Activated CD4-positive, alpha-beta T cell treated with anti-CD3 and anti-CD28 coated beads, Interleukin-2, amount 50 U/mL, for 24 hours (primary cell): ENCODE results near the gene ALOXE3.
"Not testable (repeated sequence)": the region's sequence is repeated elsewhere in the genome, so short reads cannot be mapped to it uniquely, and the experiment has no call there.

Experiments
- DNase-seq, 2 donors: peaks; one replicate each; pipeline ENCODE4 v3.0.0-alpha.2; 2020; ENCODE audit warnings: low read depth in 1 of 2, low spot score in 1 of 2

The ALOXE3 gene

DNA sequence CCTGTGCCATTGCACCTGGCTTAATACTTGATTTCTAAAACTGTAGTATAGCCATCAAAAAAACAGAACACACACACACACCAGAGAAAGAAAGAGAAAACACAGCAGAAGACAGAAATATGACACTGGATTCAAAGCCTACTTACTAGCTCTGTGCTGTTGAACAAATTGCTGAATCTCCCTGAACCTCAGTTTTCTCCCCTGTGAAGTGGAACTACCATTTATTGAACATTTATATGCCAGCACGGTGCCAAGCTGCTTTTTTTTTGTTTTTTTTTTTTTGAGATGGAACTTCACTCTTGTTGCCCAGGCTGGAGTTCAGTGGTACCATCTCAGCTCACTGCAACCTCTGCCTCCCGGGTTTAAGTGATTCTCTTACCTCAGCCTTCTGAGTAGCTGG is 17.6 kb downstream of the ALOXE3 start:
- no peak for DNase-seq

DNA sequence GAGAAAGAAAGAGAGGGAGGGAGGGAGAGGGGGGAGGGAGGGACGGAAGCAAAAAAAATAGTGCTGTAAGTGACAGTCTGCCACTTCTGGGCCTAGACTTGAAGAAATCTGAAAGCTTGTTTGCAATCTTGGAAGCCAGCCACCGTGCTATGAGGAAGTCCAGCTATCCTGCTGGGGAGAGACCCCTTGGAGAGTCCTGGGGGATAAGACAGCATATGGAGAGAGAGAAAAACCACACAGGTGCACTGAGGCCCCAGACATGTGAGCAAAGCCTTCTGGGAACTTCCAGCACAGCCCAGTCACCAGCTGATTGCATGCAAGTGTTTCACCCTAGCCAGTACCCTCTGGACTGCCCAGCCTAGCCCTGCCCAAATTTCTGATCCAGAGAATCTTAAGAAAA is 18.2 kb downstream of the ALOXE3 start:
- no peak for DNase-seq

DNA sequence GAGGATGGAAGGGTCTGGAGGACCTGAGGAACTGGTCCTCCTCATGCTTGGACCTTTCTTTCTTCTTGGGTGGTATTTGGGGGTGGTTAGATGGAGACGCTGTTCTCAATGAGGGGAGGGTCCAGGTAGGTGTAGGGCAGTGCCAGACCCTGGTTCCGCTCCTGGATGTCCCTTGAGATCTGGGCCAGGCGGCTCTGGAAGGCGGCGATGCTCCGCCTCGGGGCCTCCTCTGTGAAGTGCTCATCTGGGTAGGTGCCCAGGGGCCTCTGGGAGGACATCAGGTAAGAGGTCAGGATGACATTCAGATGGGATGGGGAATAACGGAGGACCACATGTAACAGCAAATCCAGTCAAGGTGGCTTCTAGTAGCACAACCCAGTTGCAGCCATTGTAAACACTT is 21.8 kb downstream of the ALOXE3 start:
- no peak for DNase-seq

DNA sequence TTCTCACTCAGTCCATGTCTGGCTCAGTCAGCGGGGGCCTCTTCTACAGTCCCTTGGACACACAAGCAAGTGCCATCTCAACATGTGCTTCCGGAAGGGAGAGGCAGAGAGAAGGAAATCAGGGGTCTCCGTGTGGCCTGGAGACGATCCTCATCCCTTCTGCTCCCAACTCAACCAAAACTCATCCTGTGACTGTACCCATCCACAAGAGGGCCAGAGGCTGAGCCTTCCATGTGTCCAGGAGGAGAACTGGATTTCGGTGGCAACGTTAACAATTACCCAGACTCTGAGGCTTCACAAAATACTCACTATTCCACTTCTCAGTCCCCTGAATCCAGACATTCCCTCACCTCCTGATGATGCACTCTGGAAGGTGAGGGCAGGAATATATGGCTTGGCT is 23.0 kb downstream of the ALOXE3 start:
- no peak for DNase-seq

DNA sequence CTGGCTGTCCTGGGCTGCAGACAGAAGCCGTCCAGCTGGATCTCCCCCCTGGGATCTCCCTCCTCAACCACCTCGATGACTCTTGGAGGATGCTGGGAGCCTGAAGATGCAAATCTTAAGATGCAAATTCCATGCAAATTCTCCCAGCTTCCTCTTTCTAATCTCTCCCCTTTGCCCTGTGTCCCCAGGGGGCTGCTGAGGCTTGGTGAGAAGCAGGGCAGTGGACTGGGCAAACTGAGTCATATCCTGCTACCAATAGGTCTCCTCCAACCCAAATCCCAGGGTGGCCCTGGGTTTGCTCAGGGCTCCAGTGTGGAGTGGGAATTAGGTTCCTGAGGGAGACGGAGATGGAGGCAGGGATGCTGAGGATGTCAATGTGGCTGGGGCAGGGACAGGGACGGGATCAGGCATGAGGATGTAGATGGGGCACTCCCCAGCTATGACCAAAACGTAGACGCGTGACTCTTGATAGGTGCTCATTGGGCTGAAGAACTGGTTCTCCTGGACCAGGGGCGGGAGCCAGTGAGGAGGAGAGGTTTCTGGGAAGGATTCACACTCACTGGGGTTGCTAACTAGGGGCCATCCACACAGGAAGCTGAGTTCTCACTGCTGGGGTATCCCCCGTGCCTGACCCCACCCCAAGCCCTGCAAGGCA is 27.2 kb downstream of the ALOXE3 start:
- DNase-seq = no peak

DNA sequence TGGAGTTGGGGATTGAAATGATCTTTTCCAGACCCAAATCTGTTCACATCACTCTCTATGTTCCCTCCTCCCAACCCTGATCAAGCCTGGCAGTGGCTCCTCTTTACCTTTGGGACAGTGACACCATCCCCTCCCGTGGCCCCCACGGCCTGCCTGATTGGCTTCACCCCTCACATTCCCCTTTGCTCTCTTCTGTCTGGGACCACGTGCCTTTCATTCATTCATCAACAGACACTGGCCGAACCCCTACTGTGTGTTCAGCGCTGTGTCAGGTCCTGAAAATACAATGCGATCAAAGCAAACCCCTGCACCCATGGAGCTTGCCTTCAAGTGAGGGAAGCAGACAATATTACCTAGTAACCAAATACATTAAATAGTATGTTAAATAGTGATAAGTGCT is 28.6 kb downstream of the ALOXE3 start:
- no peak for DNase-seq

DNA sequence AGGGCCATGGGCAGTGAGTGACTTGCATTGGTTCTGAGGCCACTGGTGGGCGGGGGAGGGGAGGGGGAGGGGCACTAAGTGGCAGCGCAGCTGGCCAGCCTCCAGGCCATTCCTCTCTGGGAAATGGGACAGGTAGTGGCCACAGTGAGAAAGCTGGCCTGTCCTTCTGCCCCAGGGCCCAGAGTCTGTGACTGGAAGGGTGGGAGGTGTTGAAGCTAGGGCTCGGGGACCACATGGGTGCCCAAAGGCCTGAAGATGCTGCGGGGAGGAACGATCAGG is 30.4 kb downstream of the ALOXE3 start:
- DNase-seq = no peak

DNA sequence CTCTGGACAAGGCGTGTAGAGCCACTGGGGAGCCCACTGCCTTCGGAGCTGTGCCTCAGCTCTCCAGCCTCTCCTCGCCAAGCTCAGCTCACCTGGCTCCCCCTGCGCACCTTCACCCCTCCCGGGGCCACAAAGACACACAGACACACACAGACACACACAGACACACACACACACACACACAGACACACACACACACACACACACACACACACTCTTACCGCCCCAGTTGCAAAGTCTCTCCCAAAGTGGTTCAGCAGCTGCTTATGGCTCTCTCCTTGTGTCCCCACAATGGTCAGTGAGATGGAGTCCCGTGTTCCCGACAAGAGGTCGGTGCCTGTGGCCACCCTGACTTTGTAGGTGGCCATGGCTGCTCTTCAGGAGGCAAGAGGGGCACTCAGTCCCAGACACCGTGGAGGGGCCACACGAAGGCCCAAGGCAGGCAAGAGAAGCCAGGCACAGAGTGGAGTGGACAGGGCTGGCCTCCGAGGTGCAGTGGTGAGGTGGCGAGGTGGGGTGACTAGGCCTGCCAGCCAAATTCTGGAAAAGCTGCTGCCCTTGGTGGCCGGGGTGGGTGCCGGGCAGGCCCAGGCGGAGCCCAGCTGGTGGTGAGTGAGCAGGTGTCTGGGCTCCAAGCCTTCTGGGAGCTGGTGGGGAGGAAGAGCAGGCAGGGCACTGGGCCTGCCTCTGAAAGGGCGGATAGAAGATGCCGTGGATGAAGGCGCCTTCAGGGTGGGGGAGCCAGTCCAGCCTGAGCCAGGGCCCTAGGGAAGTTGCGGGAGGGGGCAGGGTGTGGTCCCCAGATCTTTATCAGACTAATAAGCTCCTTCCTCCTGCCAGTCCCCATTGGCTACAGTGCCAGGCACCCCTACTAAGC is 31.0 kb downstream of the ALOXE3 start, which contains the start of gene ALOX12B:
Gene ALOX12B, minus strand, starts transcription at position 642 of the 877 bp plus-strand sequence. Its CDS starts 274 bp downstream, at position 368.
- DNase-seq = no peak

DNA sequence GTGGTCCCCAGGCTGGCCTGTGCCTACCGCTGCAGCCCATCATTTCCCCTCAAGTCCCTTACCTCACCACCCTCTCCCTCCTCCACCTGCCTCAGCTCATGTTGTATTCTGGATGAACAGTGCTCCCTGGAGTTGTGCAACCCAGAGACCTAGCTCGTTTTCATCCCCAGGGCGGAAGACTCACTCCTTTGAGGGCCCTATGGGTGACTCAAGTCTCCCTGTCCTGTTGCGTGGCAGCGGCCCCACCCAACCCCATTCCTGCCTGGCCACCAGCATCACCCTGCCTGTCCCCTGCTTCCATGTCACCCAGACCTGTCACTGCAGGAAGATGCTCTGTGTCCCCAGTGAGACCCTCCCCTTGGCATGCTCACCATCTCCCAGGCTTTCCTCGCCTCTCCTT is 34.1 kb downstream of the ALOXE3 start:
- no peak for DNase-seq

DNA sequence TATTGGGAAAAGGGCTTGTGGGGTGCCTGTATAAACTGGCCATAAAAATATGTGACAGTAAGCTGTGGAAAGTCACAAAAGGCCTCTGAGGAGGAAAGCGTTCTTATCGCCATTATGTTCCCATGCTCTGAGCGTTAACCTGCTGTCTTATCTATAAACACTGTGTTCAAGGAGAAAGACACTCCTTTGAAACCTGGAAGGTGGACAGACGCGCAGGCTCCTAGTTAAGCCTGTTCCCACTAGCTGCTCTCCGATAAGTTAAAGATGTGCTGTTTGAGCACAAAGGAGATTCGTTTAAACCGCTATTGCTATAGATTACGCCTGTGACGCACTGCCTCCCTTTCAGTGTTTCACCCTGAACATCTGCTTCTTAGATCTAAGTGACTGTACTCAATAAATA is 36.0 kb downstream of the ALOXE3 start:
- no peak for DNase-seq

DNA sequence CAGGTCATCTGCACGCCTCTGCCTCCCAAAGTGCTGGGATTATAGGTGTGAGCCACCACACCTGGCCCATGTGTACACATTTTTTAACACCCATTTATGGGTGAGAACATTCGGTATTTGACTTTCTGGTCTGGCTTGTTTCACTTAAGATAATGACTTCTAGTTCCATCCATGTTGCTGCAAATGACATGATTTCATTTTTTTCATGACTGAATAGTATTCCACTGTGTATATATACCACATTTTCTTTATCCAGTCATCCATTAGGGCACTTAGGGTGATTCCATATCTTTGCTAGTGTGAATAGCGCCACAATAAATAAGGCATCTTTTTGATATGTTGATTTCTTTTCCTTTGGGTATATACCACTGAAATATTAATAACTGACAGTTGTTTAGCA is 36.4 kb downstream of the ALOXE3 start:
- DNase-seq = no peak

DNA sequence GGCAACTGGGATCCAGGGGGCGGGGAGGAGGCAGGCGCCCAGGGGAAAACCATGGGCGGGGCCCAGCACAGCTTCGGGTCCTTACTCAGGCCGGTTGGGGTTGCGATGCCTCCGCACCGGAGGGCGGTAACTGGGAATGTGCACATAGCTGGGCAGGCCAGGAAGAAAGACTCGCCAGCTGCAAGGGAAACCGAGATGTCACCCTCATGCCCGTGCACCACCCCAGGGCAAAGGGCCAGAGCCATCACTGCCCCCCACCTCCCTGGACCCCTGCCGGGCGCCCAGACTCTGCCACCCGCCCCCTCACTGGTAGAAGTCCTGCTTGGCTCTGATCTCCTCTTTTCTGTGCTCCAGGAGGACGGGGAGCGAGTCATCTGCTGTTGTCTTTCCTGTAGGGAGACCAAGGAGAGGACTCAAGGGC is 37.5 kb downstream of the ALOXE3 start:
- DNase-seq = no peak

DNA sequence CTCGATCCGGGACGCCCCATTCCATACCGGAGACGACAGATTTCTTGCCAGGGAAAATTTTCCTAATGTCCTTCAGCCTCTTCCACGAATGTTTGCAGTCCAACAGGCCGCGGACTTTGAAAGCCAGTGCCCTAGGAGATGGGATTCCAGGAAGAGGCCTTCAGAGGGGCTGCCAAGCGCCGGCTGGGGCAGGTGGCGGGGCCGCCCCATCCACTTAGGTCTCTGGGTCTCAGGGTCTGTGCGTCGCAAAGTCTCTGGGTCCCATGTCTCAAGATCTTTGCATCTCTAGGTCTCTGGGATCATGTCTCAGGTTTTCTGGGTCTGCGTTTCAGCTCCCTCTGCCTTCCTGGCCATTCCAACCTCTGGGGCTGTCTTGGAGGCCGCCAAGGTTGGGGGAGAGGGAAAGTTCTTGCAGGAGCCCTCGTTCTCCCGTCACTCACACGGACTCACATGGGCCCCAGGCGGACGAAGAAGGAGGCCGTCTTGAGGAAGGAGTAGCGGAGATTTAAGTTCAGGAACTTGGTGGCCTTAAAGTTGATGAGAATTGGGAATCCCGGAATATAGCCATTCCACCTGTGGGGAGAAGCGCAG is 38.0 kb downstream of the ALOXE3 start:
- no peak for DNase-seq

DNA sequence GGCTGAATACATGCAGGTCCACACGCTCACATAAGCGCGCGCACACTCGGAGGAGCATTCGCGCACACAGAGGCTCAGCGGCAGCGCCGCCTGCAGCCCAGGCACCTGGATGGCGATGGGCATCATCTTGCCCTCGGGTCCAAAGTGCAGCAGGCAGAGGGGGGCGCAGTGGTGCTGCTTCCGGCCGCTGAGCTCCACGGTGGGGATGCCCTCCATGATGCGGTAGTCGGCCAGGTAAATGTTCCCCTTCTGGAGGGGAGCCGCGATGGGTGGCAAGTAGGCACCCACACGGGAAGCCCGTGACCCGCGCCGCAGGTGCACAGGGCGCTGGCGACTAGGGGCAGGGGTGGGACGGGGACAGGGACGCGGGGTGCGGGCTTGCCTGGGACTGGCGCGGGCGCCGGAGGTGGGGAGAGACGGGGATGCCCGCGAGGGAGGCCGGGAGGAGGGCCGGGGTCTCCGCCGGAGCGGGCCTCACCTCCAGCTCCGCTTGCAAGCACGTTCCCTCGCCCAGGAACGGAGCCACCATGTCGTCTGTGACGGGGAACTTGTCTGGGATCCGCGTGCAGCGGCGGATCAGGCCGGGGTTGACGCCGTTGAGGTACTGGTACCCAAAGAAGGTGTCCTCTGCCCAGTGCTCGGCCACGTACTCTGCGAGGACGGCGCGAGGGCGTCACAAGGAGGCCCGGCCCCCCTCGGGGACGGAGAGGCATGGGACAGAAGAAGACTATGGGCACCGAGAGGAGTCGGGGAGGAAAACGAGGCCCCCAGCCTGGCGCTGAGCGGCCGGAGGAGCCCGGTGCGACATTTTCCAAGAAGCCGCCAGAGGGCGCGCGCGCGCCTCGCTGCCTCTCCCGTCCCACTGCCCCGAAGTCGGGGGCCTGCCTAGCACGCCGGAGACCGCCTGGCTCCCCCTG is 38.8 kb downstream of the ALOXE3 start:
- peak; percentile 72 to 73 for DNase-seq

DNA sequence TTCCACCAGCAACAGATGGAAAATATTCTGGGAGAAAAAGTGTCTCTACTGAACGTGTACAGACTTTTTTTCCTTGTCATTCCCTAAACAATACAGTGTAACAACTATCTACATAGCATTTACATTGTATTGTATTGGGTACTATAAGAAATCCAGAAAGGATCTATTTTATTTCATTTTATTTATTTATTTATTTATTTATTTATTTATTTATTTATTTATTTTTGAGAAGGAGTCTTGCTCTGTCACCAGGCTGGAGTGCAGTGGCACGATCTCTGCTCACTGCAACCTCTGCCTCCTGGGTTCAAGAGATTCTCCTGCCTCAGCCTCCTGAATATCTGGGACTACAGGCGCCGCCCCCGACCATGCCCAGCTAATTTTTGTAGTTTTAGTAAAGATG is 40.4 kb downstream of the ALOXE3 start:
- not testable (repeated sequence) for DNase-seq

DNA sequence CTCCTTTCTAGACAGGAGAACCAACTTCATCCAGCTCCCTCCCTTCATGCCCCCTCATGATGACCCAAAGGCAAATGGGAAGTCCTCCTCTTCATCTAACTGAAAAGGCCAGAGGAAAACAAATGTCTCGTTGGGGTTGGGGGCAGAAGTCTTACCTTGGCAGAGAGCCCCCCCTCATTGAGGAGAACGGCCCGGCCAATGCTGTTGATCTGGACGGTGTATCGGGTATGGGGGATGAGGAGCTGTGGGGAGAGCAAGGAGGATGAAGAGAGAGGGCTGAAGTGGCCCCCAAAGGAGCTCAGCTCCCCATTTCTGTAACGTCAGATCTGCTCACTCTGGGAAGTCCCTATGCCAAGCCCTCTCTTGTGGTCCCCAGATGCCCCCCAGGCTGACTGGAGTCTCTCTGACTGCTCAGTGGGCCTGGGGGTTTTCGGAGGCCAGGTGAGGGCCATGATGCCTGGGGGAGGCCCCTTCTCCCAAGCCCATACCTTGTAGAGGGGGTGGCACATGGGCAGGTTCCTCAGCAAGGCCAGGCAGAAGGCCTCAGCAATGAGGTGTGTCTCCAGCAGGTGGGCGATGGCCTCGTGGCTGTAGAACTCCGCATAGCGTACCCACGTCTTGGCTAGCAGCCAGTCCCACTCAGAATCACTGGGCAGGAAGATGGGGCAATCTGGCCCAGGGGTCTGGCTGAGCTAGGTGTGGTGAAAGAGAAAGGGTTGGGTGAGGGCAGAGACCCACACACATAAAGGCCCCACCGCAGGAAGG is 41.6 kb downstream of the ALOXE3 start:
- no peak for DNase-seq

DNA sequence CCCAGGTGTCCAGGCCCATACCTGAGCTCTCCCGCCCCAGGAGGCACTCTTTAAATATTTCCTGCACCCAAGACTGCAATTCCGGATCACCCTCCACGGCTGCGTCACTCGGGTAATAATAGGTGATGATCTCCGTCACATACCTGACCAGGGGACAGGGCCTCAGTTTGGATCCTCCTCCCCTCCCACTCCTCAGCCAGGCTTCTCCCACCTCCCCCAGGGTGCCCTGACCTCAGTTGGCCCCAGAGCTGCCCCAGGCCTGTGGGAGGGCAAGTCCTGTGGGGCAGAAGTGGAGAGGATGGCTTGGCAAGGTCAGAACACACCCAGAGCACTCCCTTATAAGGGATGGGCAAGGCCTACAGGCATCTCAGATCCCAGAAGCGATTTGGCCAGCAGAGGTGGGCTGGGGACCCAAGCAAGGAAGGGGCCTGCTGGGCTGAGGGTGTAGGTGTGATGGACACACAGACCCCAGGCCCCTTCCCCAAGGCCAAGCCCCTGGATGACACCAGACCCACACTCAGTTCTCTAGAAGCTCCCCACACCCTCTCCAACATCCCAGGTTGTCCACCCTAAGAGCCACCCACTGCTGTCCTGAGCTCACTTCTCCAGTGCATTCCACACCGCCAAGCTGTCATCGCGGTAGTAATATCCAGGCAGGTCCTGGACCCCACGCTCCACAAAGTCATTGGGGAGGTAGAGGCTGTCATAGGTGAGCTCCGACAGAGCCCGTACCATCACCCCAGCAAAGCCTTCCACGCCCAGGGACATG is 42.6 kb downstream of the ALOXE3 start:
- DNase-seq = no peak

DNA sequence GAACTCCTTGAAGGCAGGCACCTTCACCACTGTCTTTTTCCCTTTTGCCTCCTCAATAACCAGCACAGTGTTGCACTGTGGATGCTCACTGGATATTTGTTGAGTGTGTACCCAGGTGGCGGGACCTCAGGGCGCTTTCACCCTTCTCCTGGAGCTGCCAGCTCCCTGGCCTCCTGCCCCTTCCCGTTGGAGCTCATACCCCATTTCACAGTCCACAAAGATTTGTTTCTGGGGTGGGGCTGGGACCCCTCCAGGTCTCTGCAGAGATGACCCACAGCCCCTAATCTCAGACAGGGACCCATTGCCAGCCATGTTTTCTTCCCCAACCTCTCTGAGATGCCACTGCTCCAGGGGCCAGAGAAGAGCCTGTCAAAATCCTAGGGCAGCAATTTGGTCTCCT is 43.2 kb downstream of the ALOXE3 start:
- no peak for DNase-seq

DNA sequence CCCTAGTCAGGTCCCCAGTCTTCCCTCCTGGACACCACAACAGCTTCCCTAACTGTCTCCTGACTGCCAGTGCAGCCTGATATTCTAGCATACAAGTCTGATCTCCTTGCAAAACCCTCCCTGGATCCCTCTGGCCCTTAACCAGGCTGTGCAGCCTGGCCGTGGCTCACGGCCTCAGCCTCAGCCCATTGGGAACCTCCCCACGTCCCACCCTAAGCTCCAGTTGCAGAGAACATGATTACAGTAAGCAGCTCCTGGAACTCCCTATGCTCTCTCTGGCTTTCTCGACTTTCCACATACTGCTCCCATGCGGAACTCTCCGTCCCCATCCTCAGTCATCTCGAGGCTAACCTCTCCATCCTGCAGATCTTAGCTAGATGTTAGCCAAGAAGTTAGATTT is 43.8 kb downstream of the ALOXE3 start:
- DNase-seq = no peak
